Measurements from ENCODE around the gene NOXO1. TPM values are rescaled to one million over a fixed set of nuclear protein-coding genes. Genes with fewer than 3 reads are reported as not detected.
A peak's percentile ranks its signal among the peaks of the same experiment; 100 is the strongest.

The NOXO1 gene
- total and polyA plus RNA-seq, 9 of the 15 experiments (the other 6 are each of a cell fraction or from before 2014, with no cell fraction given): not detected

DNA sequence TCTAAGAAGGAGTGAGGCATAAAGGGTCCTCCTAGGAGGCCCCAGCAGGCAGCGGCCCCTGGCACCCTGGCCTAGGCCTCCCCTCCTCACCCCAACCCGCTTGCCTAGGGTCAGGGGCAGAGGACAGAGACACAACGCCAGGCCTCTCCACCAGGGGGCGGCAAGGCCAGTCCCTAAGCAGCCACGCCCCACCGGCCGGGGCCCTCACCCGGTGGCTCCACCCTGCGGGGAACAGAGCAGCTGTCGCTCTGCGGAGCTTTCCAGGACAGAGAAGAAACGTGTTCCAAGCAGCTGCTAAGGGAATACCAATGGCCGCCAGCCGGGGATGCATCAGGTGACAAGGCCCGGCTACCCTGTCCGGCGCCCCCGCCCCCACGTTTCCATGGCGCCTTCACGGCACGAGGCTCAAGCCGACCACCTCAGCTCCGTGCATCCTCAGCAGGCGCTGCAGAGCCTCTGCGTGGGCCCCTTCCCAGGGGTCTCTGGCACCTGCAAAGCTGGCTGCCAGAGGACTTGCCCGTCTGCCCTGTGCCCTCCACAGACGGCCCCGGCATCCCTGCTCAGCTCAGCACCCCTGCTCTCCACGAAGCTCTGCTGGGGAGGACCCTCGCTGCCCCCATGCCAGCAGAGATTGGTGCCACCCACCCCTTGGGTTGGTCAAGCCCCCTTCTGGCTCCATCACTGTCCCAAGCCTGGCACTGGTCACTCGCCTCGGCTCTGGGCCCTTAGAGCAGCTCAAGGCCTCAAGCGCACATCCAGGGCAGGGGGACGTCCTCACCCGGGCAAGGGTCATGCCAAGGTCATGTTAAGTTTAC, 22.8 kb upstream of the NOXO1 start (continued):
- TF ChIP-seq, protein P1, sequence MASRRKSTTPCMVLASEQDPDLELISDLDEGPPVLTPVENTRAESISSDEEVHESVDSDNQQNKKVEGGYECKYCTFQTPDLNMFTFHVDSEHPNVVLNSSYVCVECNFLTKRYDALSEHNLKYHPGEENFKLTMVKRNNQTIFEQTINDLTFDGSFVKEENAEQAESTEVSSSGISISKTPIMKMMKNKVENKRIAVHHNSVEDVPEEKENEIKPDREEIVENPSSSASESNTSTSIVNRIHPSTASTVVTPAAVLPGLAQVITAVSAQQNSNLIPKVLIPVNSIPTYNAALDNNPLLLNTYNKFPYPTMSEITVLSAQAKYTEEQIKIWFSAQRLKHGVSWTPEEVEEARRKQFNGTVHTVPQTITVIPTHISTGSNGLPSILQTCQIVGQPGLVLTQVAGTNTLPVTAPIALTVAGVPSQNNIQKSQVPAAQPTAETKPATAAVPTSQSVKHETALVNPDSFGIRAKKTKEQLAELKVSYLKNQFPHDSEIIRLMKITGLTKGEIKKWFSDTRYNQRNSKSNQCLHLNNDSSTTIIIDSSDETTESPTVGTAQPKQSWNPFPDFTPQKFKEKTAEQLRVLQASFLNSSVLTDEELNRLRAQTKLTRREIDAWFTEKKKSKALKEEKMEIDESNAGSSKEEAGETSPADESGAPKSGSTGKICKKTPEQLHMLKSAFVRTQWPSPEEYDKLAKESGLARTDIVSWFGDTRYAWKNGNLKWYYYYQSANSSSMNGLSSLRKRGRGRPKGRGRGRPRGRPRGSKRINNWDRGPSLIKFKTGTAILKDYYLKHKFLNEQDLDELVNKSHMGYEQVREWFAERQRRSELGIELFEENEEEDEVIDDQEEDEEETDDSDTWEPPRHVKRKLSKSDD (conservative IDR thresholded peaks at IDR 0.05; ENCODE audit: low read length): 0 out of 2 replicates have a peak, but pooled peaks have one; percentile 64
- TF ChIP-seq, protein P2, sequence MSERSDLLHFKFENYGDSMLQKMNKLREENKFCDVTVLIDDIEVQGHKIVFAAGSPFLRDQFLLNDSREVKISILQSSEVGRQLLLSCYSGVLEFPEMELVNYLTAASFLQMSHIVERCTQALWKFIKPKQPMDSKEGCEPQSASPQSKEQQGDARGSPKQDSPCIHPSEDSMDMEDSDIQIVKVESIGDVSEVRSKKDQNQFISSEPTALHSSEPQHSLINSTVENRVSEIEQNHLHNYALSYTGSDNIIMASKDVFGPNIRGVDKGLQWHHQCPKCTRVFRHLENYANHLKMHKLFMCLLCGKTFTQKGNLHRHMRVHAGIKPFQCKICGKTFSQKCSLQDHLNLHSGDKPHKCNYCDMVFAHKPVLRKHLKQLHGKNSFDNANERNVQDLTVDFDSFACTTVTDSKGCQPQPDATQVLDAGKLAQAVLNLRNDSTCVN (CRISPR knock-in tag; IDR thresholded peaks at IDR 0.05): no peak
- TF ChIP-seq EP400 (IDR thresholded peaks at IDR 0.05): peak; percentile 88
- peak; percentile 21; the same call in 1 of the 2 replicates for TF ChIP-seq JUN (IDR thresholded peaks at IDR 0.05; ENCODE audit: borderline replicate concordance, low read depth, low read length)
- TF ChIP-seq JUN (CRISPR knock-in tag; IDR thresholded peaks at IDR 0.05; ENCODE audit: borderline replicate concordance): no peak
- no peak for TF ChIP-seq NUFIP1 (IDR thresholded peaks at IDR 0.05; ENCODE audit: partially characterized antibody)
- 0 out of 2 replicates have a peak, but pooled peaks have one; percentile 16 for TF ChIP-seq NR2C2 (CRISPR knock-in tag; IDR thresholded peaks at IDR 0.05)
- no peak for TF ChIP-seq NR2C2 (tag; IDR thresholded peaks at IDR 0.05)
- TF ChIP-seq NRF1 (conservative IDR thresholded peaks at IDR 0.05 in 1 of 2, IDR thresholded peaks at IDR 0.05 in 1 of 2): peak in 1 of 2 experiments; percentile 27; a peak in 2 of 4 replicates
- peak in 1 of 2 experiments; percentile 82; a peak in 2 of 4 replicates for TF ChIP-seq HDAC1 (IDR thresholded peaks at IDR 0.05)
- TF ChIP-seq, protein P3, sequence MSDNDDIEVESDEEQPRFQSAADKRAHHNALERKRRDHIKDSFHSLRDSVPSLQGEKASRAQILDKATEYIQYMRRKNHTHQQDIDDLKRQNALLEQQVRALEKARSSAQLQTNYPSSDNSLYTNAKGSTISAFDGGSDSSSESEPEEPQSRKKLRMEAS (CRISPR knock-in tag; IDR thresholded peaks at IDR 0.05): peak; percentile 85
- TF ChIP-seq, protein P4, sequence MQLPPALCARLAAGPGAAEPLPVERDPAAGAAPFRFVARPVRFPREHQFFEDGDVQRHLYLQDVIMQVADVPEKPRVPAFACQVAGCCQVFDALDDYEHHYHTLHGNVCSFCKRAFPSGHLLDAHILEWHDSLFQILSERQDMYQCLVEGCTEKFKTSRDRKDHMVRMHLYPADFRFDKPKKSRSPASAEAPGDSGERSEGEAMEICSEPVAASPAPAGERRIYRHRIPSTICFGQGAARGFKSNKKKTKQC (CRISPR knock-in tag; IDR thresholded peaks at IDR 0.05): peak; percentile 19; the same call in 1 of the 2 replicates
- peak; percentile 85 for TF ChIP-seq SMC3 (conservative IDR thresholded peaks at IDR 0.05; ENCODE audit: insufficient read depth, low read depth, low read length)
- peak; percentile 70 for TF ChIP-seq CREM (IDR thresholded peaks at IDR 0.05; ENCODE audit: low read depth)
- TF ChIP-seq ZNF696 (CRISPR knock-in tag; conservative IDR thresholded peaks at IDR 0.05): no peak
- TF ChIP-seq, protein P5, sequence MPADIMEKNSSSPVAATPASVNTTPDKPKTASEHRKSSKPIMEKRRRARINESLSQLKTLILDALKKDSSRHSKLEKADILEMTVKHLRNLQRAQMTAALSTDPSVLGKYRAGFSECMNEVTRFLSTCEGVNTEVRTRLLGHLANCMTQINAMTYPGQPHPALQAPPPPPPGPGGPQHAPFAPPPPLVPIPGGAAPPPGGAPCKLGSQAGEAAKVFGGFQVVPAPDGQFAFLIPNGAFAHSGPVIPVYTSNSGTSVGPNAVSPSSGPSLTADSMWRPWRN (IDR thresholded peaks at IDR 0.05; ENCODE audit: low read depth): no peak
- peak; percentile 78 for TF ChIP-seq DACH1 (IDR thresholded peaks at IDR 0.05; ENCODE audit: partially characterized antibody)

All from K562 (cell line).